HEK293 (cell line): ENCODE data around the gene BRINP2.

Experiments used
- CTCF ChIA-PET: fragments of 350-600 bp; formaldehyde crosslinking; extraction: SDS; loops from one replicate; lab custom pipeline; 2021; ENCODE audit warnings: antibody characterized with exemption; lab: Yijun Ruan, JAX
- POLR2A ChIA-PET: fragments of 300-600 bp; formaldehyde crosslinking; extraction: SDS; loops from one replicate; lab custom pipeline; 2020; ENCODE audit warnings: antibody characterized with exemption, inconsistent platforms; lab: Yijun Ruan, JAX
- H3K27ac ChIP-seq: fragments of 200-500 bp; sonication (Bioruptor generic); 2 replicates; pipeline ENCODE4 v1.5.1; 2014; ENCODE audit warnings: low read depth, low read length, control low read depth, inconsistent platforms; ENCODE audit errors: extremely low read depth
- H3K36me3 ChIP-seq, 2 experiments: fragments of 200-500 bp in 1 of 2; sonication (Bioruptor generic) in 1 of 2; 1 replicate in 1 of 2; 2 replicates in 1 of 2; pipeline ENCODE4 v1.5.1; 2014 to 2017; ENCODE audit warnings: inconsistent platforms in 2 of 2, low read length in 2 of 2; ENCODE audit not compliant: control insufficient read depth in 2 of 2, insufficient read depth in 1 of 2
- H3K4me1 ChIP-seq: fragments of 200-500 bp; sonication (Bioruptor generic); 2 replicates; pipeline ENCODE4 v1.5.1; 2014; ENCODE audit warnings: mild to moderate bottlenecking, low read length, inconsistent platforms; ENCODE audit not compliant: control insufficient read depth, insufficient read depth
- H3K4me3 ChIP-seq: 2 replicates; pipeline ENCODE4 v1.5.1; 2011; ENCODE audit warnings: low read depth, mild to moderate bottlenecking, control low read depth, low read length, moderate library complexity
- H3K9me3 ChIP-seq: fragments of 200-500 bp; sonication (Bioruptor generic); 2 replicates; pipeline ENCODE4 v1.5.1; 2014; ENCODE audit warnings: low read depth, low read length, inconsistent platforms; ENCODE audit not compliant: control insufficient read depth, insufficient read depth
- FEZF1 ChIP-seq: fragments of 450-650 bp; formaldehyde crosslinking; IDR thresholded peaks from 2 replicates; pipeline ENCODE4 v1.5.1; 2016; ENCODE audit warnings: missing biosample characterization, missing genetic modification characterization
- GLI2 ChIP-seq: fragments of 450-650 bp; formaldehyde crosslinking; IDR thresholded peaks from 2 replicates; pipeline ENCODE4; 2017; ENCODE audit warnings: missing biosample characterization, missing genetic modification characterization, low read depth, borderline replicate concordance
- GLIS1 ChIP-seq: fragments of 450-650 bp; formaldehyde crosslinking; IDR thresholded peaks from 2 replicates; pipeline ENCODE4 v1.5.1; 2016; ENCODE audit warnings: missing biosample characterization, missing genetic modification characterization
- KLF7 ChIP-seq: fragments of 450-650 bp; formaldehyde crosslinking; IDR thresholded peaks from 2 replicates; pipeline ENCODE4 v1.5.1; 2016; ENCODE audit warnings: missing biosample characterization, missing genetic modification characterization, borderline replicate concordance
- PATZ1 ChIP-seq: fragments of 450-650 bp; formaldehyde crosslinking; IDR thresholded peaks from 2 replicates; pipeline ENCODE4 v1.5.1; 2016; ENCODE audit warnings: missing biosample characterization, missing genetic modification characterization
- PRDM10 ChIP-seq: fragments of 450-650 bp; formaldehyde crosslinking; IDR thresholded peaks from 2 replicates; pipeline ENCODE4 v1.5.1; 2016; ENCODE audit warnings: missing biosample characterization, missing genetic modification characterization
- SP3 ChIP-seq: fragments of 450-650 bp; formaldehyde crosslinking; IDR thresholded peaks from 2 replicates; pipeline ENCODE4 v1.5.1; 2016; ENCODE audit warnings: missing biosample characterization, missing genetic modification characterization
- TRIM28 ChIP-seq: IDR thresholded peaks from 2 replicates; pipeline ENCODE4 v1.6.1; 2011; ENCODE audit warnings: low read length, control low read depth, borderline replicate concordance
- ZBTB17 ChIP-seq: fragments of 450-650 bp; formaldehyde crosslinking; IDR thresholded peaks from 2 replicates; pipeline ENCODE4 v1.5.1; 2016; ENCODE audit warnings: missing biosample characterization, missing genetic modification characterization
- ZBTB8A ChIP-seq: fragments of 450-650 bp; formaldehyde crosslinking; IDR thresholded peaks from 2 replicates; pipeline ENCODE4 v1.5.1; 2016; ENCODE audit warnings: missing biosample characterization, missing genetic modification characterization
- ZIC2 ChIP-seq: fragments of 450-650 bp; formaldehyde crosslinking; IDR thresholded peaks from 2 replicates; pipeline ENCODE4 v1.5.1; 2016; ENCODE audit warnings: missing biosample characterization, missing genetic modification characterization
- ZNF10 ChIP-seq: fragments of 450-650 bp; formaldehyde crosslinking; IDR thresholded peaks from 2 replicates; pipeline ENCODE4 v1.5.1; 2017; ENCODE audit warnings: missing biosample characterization, missing genetic modification characterization
- ZNF174 ChIP-seq: fragments of 450-650 bp; formaldehyde crosslinking; IDR thresholded peaks from 2 replicates; pipeline ENCODE4 v1.5.0; 2017; ENCODE audit warnings: missing biosample characterization, mild to moderate bottlenecking, missing genetic modification characterization
- ZNF341 ChIP-seq: fragments of 450-650 bp; formaldehyde crosslinking; IDR thresholded peaks from 2 replicates; pipeline ENCODE4; 2016; ENCODE audit warnings: low read depth, missing biosample characterization, missing genetic modification characterization
- ZNF600 ChIP-seq: fragments of 450-650 bp; formaldehyde crosslinking; IDR thresholded peaks from 2 replicates; pipeline ENCODE4 v1.5.1; 2016; ENCODE audit warnings: missing biosample characterization, missing genetic modification characterization
- ZNF629 ChIP-seq: fragments of 450-650 bp; formaldehyde crosslinking; IDR thresholded peaks from 2 replicates; pipeline ENCODE4 v1.5.1; 2017; ENCODE audit warnings: missing biosample characterization, missing genetic modification characterization
- ZNF747 ChIP-seq: fragments of 450-650 bp; formaldehyde crosslinking; IDR thresholded peaks from 2 replicates; pipeline ENCODE4 v1.5.1; 2016; ENCODE audit warnings: missing biosample characterization, missing genetic modification characterization
- ZNF76 ChIP-seq: fragments of 450-650 bp; formaldehyde crosslinking; IDR thresholded peaks from 2 replicates; pipeline ENCODE4; 2016; ENCODE audit warnings: low read depth, missing biosample characterization, missing genetic modification characterization, borderline replicate concordance
- ZNF768 ChIP-seq: fragments of 450-650 bp; formaldehyde crosslinking; IDR thresholded peaks from 2 replicates; pipeline ENCODE4 v1.5.1; 2018; ENCODE audit warnings: missing biosample characterization, mild to moderate bottlenecking, missing genetic modification characterization
- TF ChIP-seq, protein P1 (sequence below): fragments of 450-650 bp; formaldehyde crosslinking; IDR thresholded peaks from 2 replicates; pipeline ENCODE4 v1.5.1; 2016; ENCODE audit warnings: missing biosample characterization, missing genetic modification characterization, borderline replicate concordance
- TF ChIP-seq, protein P2 (sequence below): fragments of 450-650 bp; formaldehyde crosslinking; IDR thresholded peaks from 2 replicates; pipeline ENCODE4 v1.5.1; 2016; ENCODE audit warnings: missing biosample characterization, missing genetic modification characterization
- TF ChIP-seq, protein P3 (sequence below): fragments of 450-650 bp; formaldehyde crosslinking; IDR thresholded peaks from 2 replicates; pipeline ENCODE4 v1.5.1; 2017; ENCODE audit warnings: missing biosample characterization, missing genetic modification characterization

Gene BRINP2

GRCh38 chr1:177223359-177223758, 52.6 kb downstream of the BRINP2 start (continued):
- TF ChIP-seq, protein P1, sequence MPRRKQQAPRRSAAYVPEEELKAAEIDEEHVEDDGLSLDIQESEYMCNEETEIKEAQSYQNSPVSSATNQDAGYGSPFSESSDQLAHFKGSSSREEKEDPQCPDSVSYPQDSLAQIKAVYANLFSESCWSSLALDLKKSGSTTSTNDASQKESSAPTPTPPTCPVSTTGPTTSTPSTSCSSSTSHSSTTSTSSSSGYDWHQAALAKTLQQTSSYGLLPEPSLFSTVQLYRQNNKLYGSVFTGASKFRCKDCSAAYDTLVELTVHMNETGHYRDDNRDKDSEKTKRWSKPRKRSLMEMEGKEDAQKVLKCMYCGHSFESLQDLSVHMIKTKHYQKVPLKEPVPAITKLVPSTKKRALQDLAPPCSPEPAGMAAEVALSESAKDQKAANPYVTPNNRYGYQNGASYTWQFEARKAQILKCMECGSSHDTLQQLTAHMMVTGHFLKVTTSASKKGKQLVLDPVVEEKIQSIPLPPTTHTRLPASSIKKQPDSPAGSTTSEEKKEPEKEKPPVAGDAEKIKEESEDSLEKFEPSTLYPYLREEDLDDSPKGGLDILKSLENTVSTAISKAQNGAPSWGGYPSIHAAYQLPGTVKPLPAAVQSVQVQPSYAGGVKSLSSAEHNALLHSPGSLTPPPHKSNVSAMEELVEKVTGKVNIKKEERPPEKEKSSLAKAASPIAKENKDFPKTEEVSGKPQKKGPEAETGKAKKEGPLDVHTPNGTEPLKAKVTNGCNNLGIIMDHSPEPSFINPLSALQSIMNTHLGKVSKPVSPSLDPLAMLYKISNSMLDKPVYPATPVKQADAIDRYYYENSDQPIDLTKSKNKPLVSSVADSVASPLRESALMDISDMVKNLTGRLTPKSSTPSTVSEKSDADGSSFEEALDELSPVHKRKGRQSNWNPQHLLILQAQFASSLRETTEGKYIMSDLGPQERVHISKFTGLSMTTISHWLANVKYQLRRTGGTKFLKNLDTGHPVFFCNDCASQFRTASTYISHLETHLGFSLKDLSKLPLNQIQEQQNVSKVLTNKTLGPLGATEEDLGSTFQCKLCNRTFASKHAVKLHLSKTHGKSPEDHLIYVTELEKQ, result no peak
- no peak for TF ChIP-seq GLI2
- TF ChIP-seq PATZ1 (tag by site-specific recombination), result no peak
- TF ChIP-seq ZNF76 (tag by site-specific recombination), result no peak
- TF ChIP-seq ZNF10 (tag by site-specific recombination), result no peak
- no peak for TF ChIP-seq ZNF174 (tag by site-specific recombination)

- no peaks in the 10 kb centered on the region for H3K4me1 ChIP-seq
- no peaks in the 10 kb centered on the region for H3K9me3 ChIP-seq
- H3K27ac ChIP-seq, result no peak overlapping the region
- ChIA-PET POLR2A (interaction anchor here (0.9 kb wide), 1 partner anchor 112 kb away, joined by 3 read pairs; no protein-coding TSS in a partner anchor), CTCF (no interaction called here)
- H3K36me3 ChIP-seq, result no peaks in the 10 kb centered on the region
- no peak overlapping the region for H3K4me3 ChIP-seq
- TF ChIP-seq ZBTB8A (tag by site-specific recombination), result 0 out of 2 replicates have a peak, but pooled peaks have one; percentile 17
- peak; percentile 53; the same call in 1 of the 2 replicates for TF ChIP-seq ZIC2 (tag by site-specific recombination)
- TF ChIP-seq GLIS1 (tag by site-specific recombination), result peak; percentile 57; the same call in 1 of the 2 replicates
- no peak for TF ChIP-seq KLF7
- no peak for TF ChIP-seq ZNF747 (tag by site-specific recombination)
- TF ChIP-seq PRDM10 (tag by site-specific recombination), result no peak
- no peak for TF ChIP-seq ZNF629 (tag by site-specific recombination)
- TF ChIP-seq, protein P2, sequence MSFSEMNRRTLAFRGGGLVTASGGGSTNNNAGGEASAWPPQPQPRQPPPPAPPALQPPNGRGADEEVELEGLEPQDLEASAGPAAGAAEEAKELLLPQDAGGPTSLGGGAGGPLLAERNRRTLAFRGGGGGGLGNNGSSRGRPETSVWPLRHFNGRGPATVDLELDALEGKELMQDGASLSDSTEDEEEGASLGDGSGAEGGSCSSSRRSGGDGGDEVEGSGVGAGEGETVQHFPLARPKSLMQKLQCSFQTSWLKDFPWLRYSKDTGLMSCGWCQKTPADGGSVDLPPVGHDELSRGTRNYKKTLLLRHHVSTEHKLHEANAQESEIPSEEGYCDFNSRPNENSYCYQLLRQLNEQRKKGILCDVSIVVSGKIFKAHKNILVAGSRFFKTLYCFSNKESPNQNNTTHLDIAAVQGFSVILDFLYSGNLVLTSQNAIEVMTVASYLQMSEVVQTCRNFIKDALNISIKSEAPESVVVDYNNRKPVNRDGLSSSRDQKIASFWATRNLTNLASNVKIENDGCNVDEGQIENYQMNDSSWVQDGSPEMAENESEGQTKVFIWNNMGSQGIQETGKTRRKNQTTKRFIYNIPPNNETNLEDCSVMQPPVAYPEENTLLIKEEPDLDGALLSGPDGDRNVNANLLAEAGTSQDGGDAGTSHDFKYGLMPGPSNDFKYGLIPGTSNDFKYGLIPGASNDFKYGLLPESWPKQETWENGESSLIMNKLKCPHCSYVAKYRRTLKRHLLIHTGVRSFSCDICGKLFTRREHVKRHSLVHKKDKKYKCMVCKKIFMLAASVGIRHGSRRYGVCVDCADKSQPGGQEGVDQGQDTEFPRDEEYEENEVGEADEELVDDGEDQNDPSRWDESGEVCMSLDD (tag by site-specific recombination), result no peak
- peak; percentile 76; the same call in 1 of the 2 replicates for TF ChIP-seq ZNF600 (tag by site-specific recombination)
- TF ChIP-seq, protein P3, sequence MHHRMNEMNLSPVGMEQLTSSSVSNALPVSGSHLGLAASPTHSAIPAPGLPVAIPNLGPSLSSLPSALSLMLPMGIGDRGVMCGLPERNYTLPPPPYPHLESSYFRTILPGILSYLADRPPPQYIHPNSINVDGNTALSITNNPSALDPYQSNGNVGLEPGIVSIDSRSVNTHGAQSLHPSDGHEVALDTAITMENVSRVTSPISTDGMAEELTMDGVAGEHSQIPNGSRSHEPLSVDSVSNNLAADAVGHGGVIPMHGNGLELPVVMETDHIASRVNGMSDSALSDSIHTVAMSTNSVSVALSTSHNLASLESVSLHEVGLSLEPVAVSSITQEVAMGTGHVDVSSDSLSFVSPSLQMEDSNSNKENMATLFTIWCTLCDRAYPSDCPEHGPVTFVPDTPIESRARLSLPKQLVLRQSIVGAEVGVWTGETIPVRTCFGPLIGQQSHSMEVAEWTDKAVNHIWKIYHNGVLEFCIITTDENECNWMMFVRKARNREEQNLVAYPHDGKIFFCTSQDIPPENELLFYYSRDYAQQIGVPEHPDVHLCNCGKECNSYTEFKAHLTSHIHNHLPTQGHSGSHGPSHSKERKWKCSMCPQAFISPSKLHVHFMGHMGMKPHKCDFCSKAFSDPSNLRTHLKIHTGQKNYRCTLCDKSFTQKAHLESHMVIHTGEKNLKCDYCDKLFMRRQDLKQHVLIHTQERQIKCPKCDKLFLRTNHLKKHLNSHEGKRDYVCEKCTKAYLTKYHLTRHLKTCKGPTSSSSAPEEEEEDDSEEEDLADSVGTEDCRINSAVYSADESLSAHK (tag by site-specific recombination), result no peak
- no peak for TF ChIP-seq ZNF768 (tag by site-specific recombination)
- TF ChIP-seq FEZF1 (tag by site-specific recombination), result peak; percentile 8; the same call in 1 of the 2 replicates
- TF ChIP-seq SP3, result no peak
- no peak for TF ChIP-seq ZNF341 (tag by site-specific recombination)
- no peak for TF ChIP-seq TRIM28
- TF ChIP-seq ZBTB17, result peak; percentile 71
Observed at GRCh38 chr1:177227978-177228692, 57.4 kb downstream of the BRINP2 start.
